Neural crest cell (in vitro differentiated cells): ENCODE measurements around the gene HVCN1. TPM values are rescaled to one million over a fixed set of nuclear protein-coding genes. Genes with fewer than 3 reads are reported as not detected.

Experiments
- DNase-seq: peaks from one replicate; pipeline ENCODE4 v3.0.0; 2021; ENCODE audit warnings: low read depth, mixed read lengths, low spot score
- H3K27ac Mint-ChIP-seq: one replicate; pipeline ENCODE4 v1.8.0; 2021; ENCODE audit warnings: mild to moderate bottlenecking, mixed read lengths; ENCODE audit not compliant: unreplicated experiment
- H3K27me3 Mint-ChIP-seq: 2 replicates; pipeline ENCODE4 v1.8.0; 2021; ENCODE audit warnings: low read depth, mild to moderate bottlenecking, mixed read lengths
- H3K36me3 Mint-ChIP-seq: 2 replicates; pipeline ENCODE4 v1.8.0; 2021; ENCODE audit warnings: low read depth, mild to moderate bottlenecking, mixed read lengths
- H3K4me1 Mint-ChIP-seq: 2 replicates; pipeline ENCODE4 v1.8.0; 2021; ENCODE audit warnings: mixed read lengths
- H3K4me3 Mint-ChIP-seq: one replicate; pipeline ENCODE4 v1.8.0; 2021; ENCODE audit warnings: mild to moderate bottlenecking, mixed read lengths
- H3K9me3 Mint-ChIP-seq: 2 replicates; pipeline ENCODE4 v1.8.0; 2021; ENCODE audit warnings: mixed read lengths
- total RNA-seq: library from RNA; stranded (reverse); gene quantifications from 2 replicates; pipeline ENCODE4 v1.2.1, GENCODE V29; 2021
- TF ChIP-seq, protein P1 (sequence below): fragments of 200-600 bp; sonication (generic); conservative IDR thresholded peaks from 2 replicates; pipeline ENCODE4 v1.5.0; 2021; ENCODE audit warnings: antibody characterized with exemption, mild to moderate bottlenecking

HVCN1 gene
- total RNA-seq, 1 donor from 2014 or later = 3.8 TPM

DNA sequence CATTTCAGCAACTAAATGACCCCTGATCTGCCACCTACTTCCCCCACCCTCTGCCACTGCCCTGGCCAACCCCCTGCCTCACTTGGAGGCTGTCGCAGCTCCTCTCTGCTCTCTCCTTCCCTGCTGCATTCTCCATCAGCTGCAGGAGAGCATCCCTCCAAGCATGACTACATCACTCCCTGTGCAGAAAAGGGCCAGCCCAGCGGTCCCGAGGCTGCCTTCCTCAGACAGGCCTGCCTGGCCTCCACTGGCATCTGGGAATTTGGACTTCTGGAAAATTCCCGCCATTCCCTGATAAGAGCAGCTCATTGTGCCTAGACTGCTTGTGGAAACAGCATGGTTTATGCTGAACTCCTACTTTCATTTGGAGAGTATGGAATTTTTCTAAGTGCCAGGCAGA, 12.7 kb downstream of the HVCN1 start:
- Mint-ChIP-seq H3K4me3 (no peak overlapping the region), H3K9me3 (no peaks in the 10 kb centered on the region), H3K27me3 (no peaks in the 10 kb centered on the region), H3K36me3 (peaks cover 6% of the 10 kb centered on the region), H3K4me1 (no peaks in the 10 kb centered on the region), H3K27ac (no peak overlapping the region)
- no peak for DNase-seq
- TF ChIP-seq, protein P1, sequence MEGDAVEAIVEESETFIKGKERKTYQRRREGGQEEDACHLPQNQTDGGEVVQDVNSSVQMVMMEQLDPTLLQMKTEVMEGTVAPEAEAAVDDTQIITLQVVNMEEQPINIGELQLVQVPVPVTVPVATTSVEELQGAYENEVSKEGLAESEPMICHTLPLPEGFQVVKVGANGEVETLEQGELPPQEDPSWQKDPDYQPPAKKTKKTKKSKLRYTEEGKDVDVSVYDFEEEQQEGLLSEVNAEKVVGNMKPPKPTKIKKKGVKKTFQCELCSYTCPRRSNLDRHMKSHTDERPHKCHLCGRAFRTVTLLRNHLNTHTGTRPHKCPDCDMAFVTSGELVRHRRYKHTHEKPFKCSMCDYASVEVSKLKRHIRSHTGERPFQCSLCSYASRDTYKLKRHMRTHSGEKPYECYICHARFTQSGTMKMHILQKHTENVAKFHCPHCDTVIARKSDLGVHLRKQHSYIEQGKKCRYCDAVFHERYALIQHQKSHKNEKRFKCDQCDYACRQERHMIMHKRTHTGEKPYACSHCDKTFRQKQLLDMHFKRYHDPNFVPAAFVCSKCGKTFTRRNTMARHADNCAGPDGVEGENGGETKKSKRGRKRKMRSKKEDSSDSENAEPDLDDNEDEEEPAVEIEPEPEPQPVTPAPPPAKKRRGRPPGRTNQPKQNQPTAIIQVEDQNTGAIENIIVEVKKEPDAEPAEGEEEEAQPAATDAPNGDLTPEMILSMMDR = no peak

DNA sequence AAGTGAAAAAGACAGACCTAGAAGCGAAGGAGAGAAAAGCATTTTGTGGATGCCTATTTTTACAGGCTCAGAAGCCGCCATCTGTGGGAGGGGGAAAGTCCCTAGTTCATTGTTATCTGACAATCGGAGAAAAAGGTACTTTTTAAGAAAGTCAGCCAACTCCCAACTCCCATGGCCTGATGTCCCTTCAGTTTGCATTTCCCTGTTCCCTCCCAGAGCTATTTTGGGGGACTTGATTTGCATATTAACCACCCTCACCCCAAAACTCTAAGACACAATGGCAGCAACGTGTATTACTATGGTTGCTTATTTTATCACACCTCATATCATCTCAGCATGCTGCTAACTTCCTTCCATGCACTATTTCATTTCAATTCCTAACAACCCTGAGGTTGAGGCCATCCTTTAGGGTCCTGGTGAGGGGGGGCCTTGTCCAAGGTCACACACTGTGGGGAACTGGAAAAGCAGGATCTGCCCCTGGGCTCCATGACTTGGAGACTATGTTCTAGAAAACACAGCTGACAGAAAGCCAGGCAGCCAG, 18.7 kb downstream of the HVCN1 start:
- Mint-ChIP-seq H3K4me1 (no peaks in the 10 kb centered on the region), H3K27ac (no peak overlapping the region), H3K36me3 (peaks cover 10% of the 10 kb centered on the region), H3K27me3 (no peaks in the 10 kb centered on the region), H3K9me3 (no peaks in the 10 kb centered on the region), H3K4me3 (no peak overlapping the region)
- TF ChIP-seq, protein P1 = no peak
- no peak for DNase-seq

DNA sequence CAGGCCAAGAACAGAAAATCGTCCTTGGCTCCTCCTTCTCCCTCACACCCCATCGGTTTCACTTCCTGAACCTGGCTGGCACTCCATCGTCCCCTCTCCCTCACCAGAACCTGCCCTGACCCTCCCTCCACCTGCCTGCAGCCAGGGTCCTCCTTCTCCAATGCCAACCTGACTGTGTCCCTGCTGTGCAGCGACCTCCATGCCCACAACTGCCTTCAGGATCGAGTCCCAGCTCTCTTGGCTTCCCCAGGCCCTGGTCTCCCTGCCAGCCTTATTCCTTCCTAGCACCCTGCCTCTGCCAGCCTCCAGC, 19.8 kb downstream of the HVCN1 start:
- DNase-seq = no peak
- peaks cover 12% of the 10 kb centered on the region for H3K36me3 Mint-ChIP-seq
- peak overlapping the region; percentile 41 for H3K27ac Mint-ChIP-seq
- H3K9me3 Mint-ChIP-seq = peaks cover 8% of the 10 kb centered on the region
- H3K27me3 Mint-ChIP-seq = no peaks in the 10 kb centered on the region
- TF ChIP-seq, protein P1 = no peak
- H3K4me1 Mint-ChIP-seq = no peaks in the 10 kb centered on the region
- H3K4me3 Mint-ChIP-seq = no peak overlapping the region

DNA sequence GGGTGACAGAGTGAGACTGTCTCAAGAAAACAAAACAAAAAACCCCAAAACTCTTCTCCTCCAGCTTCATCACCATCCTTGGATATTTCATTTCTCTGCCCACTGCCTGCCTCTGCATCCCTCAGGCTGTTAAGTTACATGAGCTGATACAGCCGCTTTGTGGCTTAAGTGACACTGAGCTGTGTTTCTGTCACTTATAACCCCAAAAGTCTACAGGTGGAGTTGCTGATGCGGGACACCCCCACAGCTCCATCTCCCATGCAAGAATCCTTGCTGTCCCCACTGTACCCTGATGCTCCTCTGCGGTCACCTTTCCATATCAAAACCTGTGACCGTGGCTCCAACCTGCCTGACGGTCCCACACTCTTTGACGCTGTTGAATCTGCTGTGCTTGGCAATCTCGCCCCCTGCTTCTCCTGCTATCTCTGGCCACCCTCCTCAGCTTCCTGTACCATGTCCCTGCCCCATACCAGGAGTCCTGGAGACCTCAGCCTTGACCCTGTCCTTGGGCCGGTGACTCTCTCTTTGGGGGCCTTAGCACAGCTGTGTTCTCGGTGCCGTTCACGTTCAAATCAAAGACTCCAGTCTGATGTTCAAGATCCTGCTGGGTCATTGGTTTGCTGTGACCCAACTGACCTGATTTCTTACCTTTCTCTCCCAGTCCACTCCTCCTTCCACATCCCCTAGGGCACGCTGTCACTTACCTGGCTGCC, 20.3 kb downstream of the HVCN1 start:
- H3K9me3 Mint-ChIP-seq = peaks cover 8% of the 10 kb centered on the region
- TF ChIP-seq, protein P1 = no peak
- no peaks in the 10 kb centered on the region for H3K4me1 Mint-ChIP-seq
- H3K36me3 Mint-ChIP-seq = peaks cover 11% of the 10 kb centered on the region
- no peak overlapping the region for H3K4me3 Mint-ChIP-seq
- no peaks in the 10 kb centered on the region for H3K27me3 Mint-ChIP-seq
- peak overlapping the region; percentile 41 for H3K27ac Mint-ChIP-seq
- DNase-seq = no peak

DNA sequence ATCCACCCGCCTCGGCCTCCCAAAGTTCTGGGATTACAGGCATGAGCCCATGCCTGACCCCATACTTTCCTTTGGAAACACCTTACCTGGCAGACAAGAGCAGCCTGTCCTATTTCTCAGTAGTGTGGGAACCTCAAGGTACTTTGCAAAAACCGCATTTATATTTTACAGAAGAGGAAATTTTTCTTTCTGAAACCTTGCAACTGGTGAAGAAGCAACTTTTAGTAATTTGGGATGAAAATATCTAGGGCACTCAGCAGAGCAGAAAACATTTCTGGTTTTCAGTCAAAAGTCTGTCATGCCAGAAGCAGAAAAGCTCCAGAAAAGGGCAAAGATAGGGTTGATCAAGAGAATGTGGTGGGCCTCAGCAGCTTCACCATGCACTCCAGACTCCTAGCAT, 21.2 kb downstream of the HVCN1 start:
- H3K36me3 Mint-ChIP-seq = peaks cover 11% of the 10 kb centered on the region
- H3K27ac Mint-ChIP-seq = no peak overlapping the region
- H3K27me3 Mint-ChIP-seq = no peaks in the 10 kb centered on the region
- no peak overlapping the region for H3K4me3 Mint-ChIP-seq
- no peak for DNase-seq
- H3K9me3 Mint-ChIP-seq = peaks cover 8% of the 10 kb centered on the region
- TF ChIP-seq, protein P1 = no peak
- no peaks in the 10 kb centered on the region for H3K4me1 Mint-ChIP-seq
